Mesothelial cell of epicardium (in vitro differentiated cells): ENCODE data around the gene TRIM29. TPM values are rescaled to one million over a fixed set of nuclear protein-coding genes. Genes with fewer than 3 reads are reported as not detected.
"Not testable (repeated sequence)": the region's sequence is repeated elsewhere in the genome, so short reads cannot be mapped to it uniquely, and the experiment has no call there.

ENCODE experiments used
- DNase-seq, 2 experiments: peaks; one replicate each; pipeline ENCODE4 v3.0.0; 2021; ENCODE audit warnings: low spot score in 2 of 2; ENCODE audit not compliant: unreplicated experiment in 2 of 2
- H3K27ac Mint-ChIP-seq: 2 replicates; pipeline ENCODE4 v1.8.0; 2021; ENCODE audit warnings: mixed read lengths
- H3K27me3 Mint-ChIP-seq: 2 replicates; pipeline ENCODE4 v1.8.0; 2021; ENCODE audit warnings: low read depth, mixed read lengths
- H3K36me3 Mint-ChIP-seq: 2 replicates; pipeline ENCODE4 v1.8.0; 2021; ENCODE audit warnings: mixed read lengths
- H3K4me1 Mint-ChIP-seq: 2 replicates; pipeline ENCODE4 v1.8.0; 2021; ENCODE audit warnings: mixed read lengths
- H3K4me3 Mint-ChIP-seq: 2 replicates; pipeline ENCODE4 v1.8.0; 2021; ENCODE audit warnings: mild to moderate bottlenecking, moderate library complexity, mixed read lengths
- H3K9me3 Mint-ChIP-seq: 2 replicates; pipeline ENCODE4 v1.8.0; 2021; ENCODE audit warnings: mixed read lengths
- CTCF ChIP-seq: fragments of 200-600 bp; sonication (generic); IDR thresholded peaks from one replicate; pipeline ENCODE4 v1.5.0; 2021; ENCODE audit warnings: antibody characterized with exemption; ENCODE audit not compliant: unreplicated experiment
- total RNA-seq: library from RNA; stranded (reverse); gene quantifications from 3 replicates; pipeline ENCODE4 v1.2.1, GENCODE V29; 2021

TRIM29 gene
- total RNA-seq, 1 donor from 2014 or later, result 7.9 TPM

DNA sequence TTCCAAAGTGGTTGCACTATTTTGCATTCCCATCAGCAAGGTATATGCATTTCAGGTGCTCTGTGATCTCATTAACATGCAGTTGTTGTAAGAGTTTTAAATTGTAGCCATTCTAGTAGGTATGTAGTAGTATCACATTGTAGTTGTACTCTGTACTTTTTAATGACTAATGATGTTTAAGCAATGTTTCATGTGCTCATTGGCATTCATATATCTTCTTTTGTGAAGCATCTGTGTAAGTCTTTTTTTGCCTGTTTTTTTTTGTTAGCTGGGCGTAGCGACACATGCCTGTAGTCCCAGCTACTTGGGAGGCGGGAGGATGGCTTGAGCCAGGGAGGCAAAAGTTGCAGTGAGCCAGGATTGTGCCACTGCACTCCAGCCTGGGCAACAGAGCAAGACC is 11.3 kb upstream of the TRIM29 start:
- Mint-ChIP-seq H3K27ac (no peak overlapping the region), H3K4me3 (no peak overlapping the region), H3K36me3 (no peaks in the 10 kb centered on the region), H3K9me3 (peaks cover 12% of the 10 kb centered on the region), H3K27me3 (peaks cover 62% of the 10 kb centered on the region), H3K4me1 (no peaks in the 10 kb centered on the region)
- TF ChIP-seq CTCF, result no peak
- DNase-seq, result no peak

DNA sequence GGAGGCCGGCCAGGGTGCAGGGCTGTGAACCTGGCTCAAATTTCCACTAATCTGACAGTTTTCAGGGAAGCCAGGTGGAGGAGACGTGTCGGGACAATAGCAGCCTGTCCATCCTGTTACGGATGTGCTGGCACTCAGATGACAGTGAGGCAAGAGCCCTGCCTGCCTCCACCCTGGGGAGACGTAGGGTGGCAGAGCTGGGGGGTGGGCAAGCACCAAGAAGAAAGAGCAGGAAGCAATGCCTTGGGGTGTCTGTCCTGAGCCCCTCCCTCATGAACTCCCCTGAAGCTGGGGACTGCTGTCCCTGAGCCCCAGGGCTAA is 10.0 kb upstream of the TRIM29 start:
- Mint-ChIP-seq H3K27me3 (peaks cover 68% of the 10 kb centered on the region), H3K27ac (no peak overlapping the region), H3K4me3 (no peak overlapping the region), H3K9me3 (peaks cover 12% of the 10 kb centered on the region), H3K36me3 (no peaks in the 10 kb centered on the region), H3K4me1 (no peaks in the 10 kb centered on the region)
- no peak for TF ChIP-seq CTCF
- DNase-seq, result peak in 1 of 2 experiments; percentile 20

DNA sequence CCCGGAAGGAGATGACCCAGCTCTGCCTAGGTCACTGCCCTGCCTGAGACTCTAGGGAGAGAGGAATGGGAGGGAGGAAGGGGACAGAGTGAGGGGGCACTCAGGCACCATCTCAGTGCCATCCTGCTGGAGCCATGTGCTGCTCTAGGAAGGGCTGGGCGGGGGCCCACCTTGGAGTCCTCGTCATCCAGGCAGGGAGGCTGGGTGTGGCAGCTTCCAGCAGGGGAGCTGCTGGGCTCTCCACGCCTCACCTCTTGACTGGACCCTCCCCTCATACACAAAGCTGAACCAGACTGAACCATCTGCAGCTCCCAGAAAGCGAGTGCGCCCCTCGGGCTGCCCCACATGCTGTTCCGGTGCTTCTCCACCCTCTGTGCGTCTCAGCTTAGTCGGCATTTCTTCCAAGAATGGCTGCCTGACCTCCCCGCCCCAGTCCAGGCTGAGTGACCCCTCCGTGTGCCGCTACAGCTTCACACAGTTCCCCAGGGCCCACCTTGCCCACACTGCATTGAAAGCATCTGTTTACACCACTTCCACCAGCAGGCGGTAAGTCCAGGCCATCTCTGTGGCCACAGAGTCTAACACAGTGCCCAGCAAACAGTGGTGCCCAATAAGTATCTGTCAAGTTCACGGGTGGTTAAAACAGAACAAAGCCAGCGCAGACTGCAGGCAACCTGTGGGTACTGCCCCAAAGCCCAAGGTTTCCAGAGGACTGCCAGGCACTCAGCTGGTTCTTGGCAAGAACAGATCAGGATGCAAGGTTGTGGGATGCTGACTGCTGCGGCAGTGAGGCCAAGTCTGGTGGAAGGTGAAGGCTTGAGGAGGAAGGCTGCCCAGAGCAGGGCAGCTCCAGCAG is 9.4 kb upstream of the TRIM29 start:
- H3K9me3 Mint-ChIP-seq, result peaks cover 12% of the 10 kb centered on the region
- no peaks in the 10 kb centered on the region for H3K4me1 Mint-ChIP-seq
- no peak overlapping the region for H3K27ac Mint-ChIP-seq
- no peak overlapping the region for H3K4me3 Mint-ChIP-seq
- DNase-seq, result peak in 1 of 2 experiments; percentile 13
- peaks cover 68% of the 10 kb centered on the region for H3K27me3 Mint-ChIP-seq
- no peaks in the 10 kb centered on the region for H3K36me3 Mint-ChIP-seq
- TF ChIP-seq CTCF, result no peak

- peaks cover 10% of the 10 kb centered on the region for H3K9me3 Mint-ChIP-seq
- no peak overlapping the region for H3K4me3 Mint-ChIP-seq
- DNase-seq, result peak in 1 of 2 experiments; percentile 35
- H3K4me1 Mint-ChIP-seq, result peaks cover 4% of the 10 kb centered on the region
- no peak overlapping the region for H3K27ac Mint-ChIP-seq
- no peak for TF ChIP-seq CTCF
- H3K27me3 Mint-ChIP-seq, result peaks cover 67% of the 10 kb centered on the region
- no peaks in the 10 kb centered on the region for H3K36me3 Mint-ChIP-seq
Measured at GRCh38 chr11:120146413-120147093, 8.6 kb upstream of the TRIM29 start.

DNA sequence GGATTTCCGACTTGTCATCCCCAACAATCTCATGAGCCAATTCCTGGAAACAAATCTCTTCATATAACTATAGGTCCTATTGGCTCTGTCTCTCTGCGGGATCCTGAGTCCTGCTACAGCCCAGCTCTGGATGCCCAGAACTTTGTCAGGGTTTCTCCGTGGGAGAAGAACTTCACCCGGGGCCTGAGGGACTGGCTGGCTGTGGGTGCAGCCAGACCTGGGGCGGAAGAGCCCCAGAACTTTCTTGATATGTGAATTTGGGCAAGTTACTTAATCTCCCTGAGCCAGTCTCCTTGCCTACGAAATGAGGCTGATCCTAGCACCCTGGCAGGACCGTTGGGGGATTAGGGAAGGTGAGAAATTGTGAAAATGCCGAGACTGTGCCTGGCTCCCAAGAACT is 6.6 kb upstream of the TRIM29 start:
- DNase-seq, result no peak
- Mint-ChIP-seq H3K9me3 (no peaks in the 10 kb centered on the region), H3K27ac (no peak overlapping the region), H3K4me1 (peaks cover 7% of the 10 kb centered on the region), H3K27me3 (peaks cover 57% of the 10 kb centered on the region), H3K4me3 (no peak overlapping the region), H3K36me3 (no peaks in the 10 kb centered on the region)
- TF ChIP-seq CTCF, result no peak

GRCh38 chr11:120143472-120143871 is 5.6 kb upstream of the TRIM29 start:
- Mint-ChIP-seq H3K4me1 (peaks cover 11% of the 10 kb centered on the region), H3K27me3 (peaks cover 48% of the 10 kb centered on the region)
- H3K36me3 Mint-ChIP-seq, H3K9me3 Mint-ChIP-seq, H3K27ac Mint-ChIP-seq, H3K4me3 Mint-ChIP-seq: not testable (repeated sequence)
- DNase-seq, result peak in 1 of 2 experiments; percentile 20
